Hematopoietic multipotent progenitor cell treated with erythropoietin and hydrocortisone succinate and interleukin-3 and kit ligand, for 8 days (in vitro differentiated cells): ENCODE measurements around the gene TSC22D1.

ENCODE experiments used
- DNase-seq: peaks from one replicate; pipeline ENCODE4 v3.0.0-alpha.2; 2015

TSC22D1 gene

GRCh38 chr13:44400736-44401135 lies 175.4 kb downstream of the TSC22D1 start:
- DNase-seq: no peak

- no peak for DNase-seq
Observed at GRCh38 chr13:44399074-44399473, 177.1 kb downstream of the TSC22D1 start.

GRCh38 chr13:44398606-44399005 lies 177.5 kb downstream of the TSC22D1 start:
- DNase-seq: no peak

- DNase-seq: peak; percentile 99
Observed at GRCh38 chr13:44397766-44398223, 178.3 kb downstream of the TSC22D1 start.

GRCh38 chr13:44396701-44397580 lies 179.2 kb downstream of the TSC22D1 start:
- no peak for DNase-seq

GRCh38 chr13:44395976-44396694 lies 180.0 kb downstream of the TSC22D1 start:
- no peak for DNase-seq

GRCh38 chr13:44394658-44395057 lies 181.5 kb downstream of the TSC22D1 start:
- DNase-seq: peak; percentile 37

- peak; percentile 72 for DNase-seq
Observed at GRCh38 chr13:44393391-44393790, 182.7 kb downstream of the TSC22D1 start.

- DNase-seq: no peak
Observed at GRCh38 chr13:44389876-44390275, 186.3 kb downstream of the TSC22D1 start.

- no peak for DNase-seq
Observed at GRCh38 chr13:44389060-44389666, 187.0 kb downstream of the TSC22D1 start.

- DNase-seq: peak; percentile 70
Observed at GRCh38 chr13:44388427-44389059, 187.6 kb downstream of the TSC22D1 start.

GRCh38 chr13:44386913-44387556 lies 189.1 kb downstream of the TSC22D1 start:
- DNase-seq: peak; percentile 100

- peak; percentile 61 for DNase-seq
Observed at GRCh38 chr13:44385847-44386246, 190.3 kb downstream of the TSC22D1 start.

GRCh38 chr13:44385401-44385800 lies 190.7 kb downstream of the TSC22D1 start:
- DNase-seq: no peak

- DNase-seq: no peak
Observed at GRCh38 chr13:44384778-44385177, 191.4 kb downstream of the TSC22D1 start.

GRCh38 chr13:44383945-44384344 lies 192.2 kb downstream of the TSC22D1 start:
- no peak for DNase-seq

- peak; percentile 99 for DNase-seq
Observed at GRCh38 chr13:44382635-44383145, 193.4 kb downstream of the TSC22D1 start.
